UCSD-AML1 (cell line): ENCODE results near the gene LIMCH1.
"Not testable (repeated sequence)": the region's sequence is repeated elsewhere in the genome, so short reads cannot be mapped to it uniquely, and the experiment has no call there.

Source experiments
- DNase-seq: peaks from one replicate; lab custom pipeline; 2025; ENCODE audit not compliant: unreplicated experiment; lab: John Stamatoyannopoulos, UW

The LIMCH1 gene

DNA sequence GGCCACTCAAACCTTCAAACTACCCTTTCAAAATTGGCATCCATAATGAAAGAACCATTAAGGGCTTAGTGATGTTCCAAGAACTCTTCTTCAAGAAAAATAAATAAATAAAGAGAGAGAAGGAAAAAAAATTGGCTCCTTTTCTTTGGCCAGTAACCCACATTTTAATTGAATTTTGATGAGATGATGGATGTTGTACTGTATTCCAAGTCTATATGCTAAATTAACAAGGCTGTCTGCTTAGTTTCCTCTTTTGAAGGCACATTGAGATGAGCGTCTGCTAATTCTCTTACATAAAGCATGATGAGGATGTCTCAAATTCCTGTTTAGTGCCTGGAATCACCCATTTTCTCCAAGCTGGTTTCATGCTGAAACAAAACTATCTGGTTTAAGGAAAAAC, 177.2 kb downstream of the LIMCH1 start:
- DNase-seq: no peak

GRCh38 chr4:41718907-41719306, 180.9 kb downstream of the LIMCH1 start:
- DNase-seq: no peak

- no peak for DNase-seq
Observed at GRCh38 chr4:41719417-41719816, 181.5 kb downstream of the LIMCH1 start.

DNA sequence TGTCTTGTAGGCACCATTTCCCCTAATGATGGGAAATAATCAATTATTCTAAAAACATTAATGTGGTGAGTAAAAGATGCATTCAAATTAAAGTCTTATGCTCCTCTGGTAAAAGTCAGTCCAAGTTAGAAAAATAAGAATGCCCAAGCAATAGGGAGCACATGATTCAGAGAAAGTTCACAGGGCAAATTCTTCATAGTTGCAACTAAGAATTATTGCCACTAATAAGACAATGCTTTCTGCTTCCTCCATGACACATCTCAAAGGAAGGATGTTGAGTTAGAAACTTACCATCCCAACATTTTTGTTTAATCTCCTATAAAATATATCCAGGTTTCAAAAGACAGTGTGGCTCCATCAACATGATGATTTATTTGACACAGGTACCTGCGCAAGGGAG, 184.2 kb downstream of the LIMCH1 start:
- no peak for DNase-seq

- no peak for DNase-seq
Observed at GRCh38 chr4:41723286-41723685, 185.3 kb downstream of the LIMCH1 start.

DNA sequence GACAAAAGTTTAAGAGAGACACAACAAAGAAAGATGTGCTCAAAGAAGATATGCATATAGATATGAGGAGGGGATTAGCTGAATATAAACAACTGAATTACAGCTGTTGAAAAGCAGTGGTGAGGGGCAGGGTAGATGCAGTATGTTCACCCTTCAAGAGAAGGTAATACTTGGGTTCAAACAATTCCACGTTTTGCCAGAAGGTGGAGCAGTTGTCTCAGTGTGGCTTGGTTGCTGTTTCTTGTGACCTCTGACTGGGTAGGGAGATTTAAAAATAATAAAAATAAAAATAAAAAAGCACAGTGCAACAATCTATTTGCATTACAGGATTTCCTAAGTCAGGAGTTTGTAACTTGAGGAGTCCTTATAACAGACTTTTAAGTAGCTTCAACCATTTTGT, 187.3 kb downstream of the LIMCH1 start:
- no peak for DNase-seq

DNA sequence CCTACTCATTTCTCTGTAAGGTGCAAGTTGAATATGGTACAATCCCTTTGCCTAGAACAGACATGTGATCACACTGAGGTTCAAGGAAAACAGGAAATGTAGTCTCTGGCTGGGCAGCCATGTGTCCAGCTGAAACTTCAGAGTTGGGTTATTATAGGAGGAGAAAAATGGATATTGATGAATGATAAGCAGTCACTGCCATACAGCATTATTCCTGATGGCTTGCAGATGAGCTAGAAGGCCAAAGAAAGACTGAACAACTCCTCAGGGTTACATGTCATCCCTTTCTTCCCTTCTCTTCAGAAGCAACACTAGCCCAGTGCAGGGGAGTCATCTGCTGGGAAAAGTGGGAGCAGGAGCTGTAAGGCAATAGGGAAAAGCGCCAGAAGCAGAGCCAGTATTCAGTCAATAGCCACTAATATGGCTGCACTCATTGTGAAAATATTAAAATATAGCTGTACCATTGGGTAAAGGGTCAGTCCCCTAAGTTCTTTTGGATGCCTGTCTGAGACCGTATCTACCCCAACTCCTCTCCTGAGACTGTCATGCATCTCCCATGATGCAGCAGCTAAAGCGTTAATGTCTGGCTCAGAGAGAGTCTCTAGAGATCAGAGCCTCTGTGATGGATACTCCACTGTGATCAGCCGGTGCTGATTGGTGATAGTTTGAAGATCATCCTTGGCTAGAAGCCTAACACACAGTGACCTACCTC, 190.1 kb downstream of the LIMCH1 start:
- DNase-seq: no peak

- no peak for DNase-seq
Observed at GRCh38 chr4:41728573-41728913, 190.6 kb downstream of the LIMCH1 start.

DNA sequence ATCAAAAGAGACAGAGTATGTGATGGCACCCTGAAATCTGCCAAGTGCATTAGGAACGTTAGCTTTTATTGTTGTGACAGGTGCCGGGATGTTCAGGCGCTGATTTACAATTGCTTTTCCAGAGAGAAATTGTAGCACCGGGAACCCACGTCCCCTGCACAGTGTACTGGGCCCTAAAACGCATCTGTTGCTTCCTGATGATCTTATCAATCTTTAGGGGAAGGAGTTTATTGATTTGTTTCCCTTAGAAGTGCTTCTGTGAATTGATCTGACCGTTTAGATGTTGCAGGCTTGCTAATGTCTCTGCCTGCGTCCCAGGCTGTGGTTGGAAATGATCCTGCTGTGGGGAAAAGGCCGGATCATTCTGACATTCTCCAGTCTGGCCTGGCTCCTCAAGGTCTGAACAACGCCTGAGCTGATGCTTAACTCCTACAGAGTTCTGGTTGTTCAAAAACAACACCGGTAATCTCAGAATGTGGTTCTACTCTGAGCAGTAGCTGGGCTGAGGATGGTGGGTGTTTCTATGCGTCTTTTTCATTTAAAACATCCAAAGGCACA, 193.7 kb downstream of the LIMCH1 start:
- no peak for DNase-seq

DNA sequence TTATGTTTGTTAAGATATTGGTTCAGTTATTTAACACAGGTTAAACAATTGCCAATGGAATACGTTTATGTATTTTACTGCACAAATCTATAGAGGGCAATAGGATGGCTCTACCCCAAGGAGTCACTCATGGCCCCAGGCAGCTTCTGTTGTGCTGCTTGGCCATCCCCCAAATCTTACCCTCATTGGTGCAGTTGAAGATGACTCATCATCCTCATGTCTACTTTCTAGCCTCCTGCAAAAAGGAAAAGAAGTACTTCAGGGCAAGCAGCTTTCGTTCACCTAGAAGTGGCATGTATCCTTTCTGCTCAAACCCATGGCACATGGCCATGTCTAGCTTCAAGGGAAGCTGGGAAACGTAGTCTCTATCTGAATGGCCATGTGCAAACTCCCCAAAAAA, 196.4 kb downstream of the LIMCH1 start:
- DNase-seq: no peak

- DNase-seq: not testable (repeated sequence)
Observed at GRCh38 chr4:41737491-41737890, 199.5 kb downstream of the LIMCH1 start.

DNA sequence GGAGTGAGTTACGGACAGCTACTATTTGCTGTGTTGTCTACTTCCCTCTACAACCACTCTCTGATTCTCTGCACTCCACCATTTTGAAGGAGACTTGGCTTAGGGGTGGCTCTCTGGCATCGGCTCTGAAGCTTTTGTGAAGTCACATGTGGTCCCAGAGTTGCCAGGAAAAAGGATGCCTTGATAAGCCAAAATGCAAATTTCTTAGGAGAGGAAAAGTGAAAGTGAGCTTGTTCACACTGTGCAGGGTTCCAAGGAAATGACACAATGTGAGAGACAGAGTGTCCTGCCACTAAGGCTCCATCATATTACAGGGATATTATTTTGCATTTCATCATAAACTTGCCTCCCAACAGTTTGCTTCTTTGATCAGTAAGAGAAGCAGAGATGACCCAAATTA, 203.4 kb downstream of the LIMCH1 start:
- DNase-seq: no peak

GRCh38 chr4:41744572-41745291, 206.8 kb downstream of the LIMCH1 start:
- no peak for DNase-seq

DNA sequence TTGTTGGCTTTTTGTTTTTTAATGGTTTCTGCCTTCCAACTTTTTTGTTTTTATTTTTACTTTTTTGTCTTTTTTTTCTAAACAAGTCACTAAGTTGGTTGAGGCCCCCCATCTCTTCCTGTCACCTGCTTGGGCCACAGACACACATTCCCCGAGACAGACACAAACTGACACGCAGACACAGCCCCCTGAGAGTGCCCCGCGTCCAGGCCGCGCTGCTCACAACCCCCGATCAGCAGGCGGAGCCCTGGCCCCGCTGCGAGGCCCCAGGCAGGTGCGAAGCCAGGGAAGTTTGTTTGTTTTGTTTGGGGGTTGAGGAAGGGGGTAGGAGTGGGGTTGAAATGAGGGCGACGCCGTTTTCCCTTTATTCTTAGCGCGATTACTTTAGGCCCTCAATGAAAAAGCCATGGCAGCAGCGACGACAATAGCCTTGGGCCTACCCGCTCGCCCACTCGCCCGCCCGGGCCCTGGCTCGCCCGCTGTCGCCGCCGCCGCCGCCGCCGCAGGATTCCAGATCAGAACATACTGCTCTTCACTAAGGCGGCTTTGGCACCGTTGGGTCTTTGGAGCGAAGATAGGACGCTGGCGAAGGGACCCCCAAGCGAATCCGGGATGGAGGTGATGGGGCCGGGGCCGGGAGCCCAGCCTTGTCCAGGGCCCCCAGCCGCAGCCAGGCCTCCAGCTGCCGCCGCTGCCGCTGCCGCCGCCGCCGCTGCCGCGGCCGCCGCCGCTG, 207.5 kb downstream of the LIMCH1 start:
- DNase-seq: no peak

DNA sequence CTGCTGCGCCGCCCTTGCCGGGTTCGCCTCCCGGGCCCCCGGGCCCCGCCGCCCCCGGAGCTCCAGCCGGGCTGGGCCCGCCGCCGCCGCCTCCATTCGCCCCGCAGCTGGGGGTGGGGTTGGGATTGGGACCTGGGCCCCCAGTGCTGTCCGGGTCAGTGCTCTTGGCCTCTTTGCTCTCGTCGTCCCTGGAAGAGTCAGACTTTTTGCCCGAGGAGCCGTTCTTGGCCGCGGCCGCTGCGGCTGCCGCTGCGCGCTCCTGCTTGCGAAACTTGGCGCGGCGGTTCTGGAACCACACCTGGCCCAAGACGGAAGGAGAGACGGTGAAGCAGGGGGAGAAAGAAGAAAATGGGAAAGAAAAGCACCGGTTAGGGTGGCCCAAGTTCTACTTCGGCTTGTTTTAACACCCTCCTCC, 208.1 kb downstream of the LIMCH1 start:
- no peak for DNase-seq

GRCh38 chr4:41746440-41747229, 208.7 kb downstream of the LIMCH1 start:
- DNase-seq: no peak

- no peak for DNase-seq
Observed at GRCh38 chr4:41747230-41748055, 209.5 kb downstream of the LIMCH1 start.

DNA sequence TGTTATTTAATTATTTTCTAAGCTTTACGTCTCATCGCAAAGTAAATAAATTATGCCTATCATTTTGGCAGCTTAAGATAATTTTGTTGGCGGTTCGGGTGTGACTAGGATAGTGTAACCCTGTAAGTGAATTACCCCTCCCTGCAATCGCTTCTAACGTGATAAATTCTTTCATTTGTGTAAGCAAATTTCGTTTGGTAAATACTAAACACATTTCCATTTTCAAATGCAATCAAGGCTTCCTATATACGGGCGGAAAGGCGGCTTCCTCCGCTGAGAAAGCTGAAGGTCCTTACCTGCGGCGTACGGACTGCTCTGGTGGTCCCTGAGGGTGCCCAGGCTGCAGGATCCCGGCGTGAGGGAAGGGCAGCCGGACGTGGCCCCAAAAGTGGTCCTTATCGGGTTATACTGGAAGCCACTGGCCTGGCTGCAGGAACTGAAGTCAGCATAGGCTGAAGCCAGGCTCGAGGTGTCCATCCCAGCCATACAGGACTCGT, 210.2 kb downstream of the LIMCH1 start:
- DNase-seq: no peak

GRCh38 chr4:41748571-41749475, 210.9 kb downstream of the LIMCH1 start, which contains the start of gene PHOX2B:
Gene PHOX2B (minus strand): TSS chr4:41748725. CDS start chr4:41748610, 115 bp downstream.
- DNase-seq: no peak
